ENCODE data around the gene DMXL1. TPM values are rescaled to one million over a fixed set of nuclear protein-coding genes. Genes with fewer than 3 reads are reported as not detected.
"Not testable (repeated sequence)": the region's sequence is repeated elsewhere in the genome, so short reads cannot be mapped to it uniquely, and the experiment has no call there.

The DMXL1 gene
- total RNA-seq, 2 experiments from 2014 or later, result 23.5 to 31.1 TPM

- H3K27ac Mint-ChIP-seq, result no peak overlapping the region
Observed at GRCh38 chr5:119123280-119123679, 52.4 kb downstream of the DMXL1 start.

GRCh38 chr5:119129770-119130169, 58.9 kb downstream of the DMXL1 start:
- H3K36me3 Mint-ChIP-seq (ENCODE audit: low read depth), result peaks cover 35% of the 10 kb centered on the region
- ChIA-PET CTCF (interaction anchor here (1.1 kb wide), 1 partner anchor 24 kb away, joined by 4 read pairs; no protein-coding TSS in a partner anchor), POLR2A (no interaction called here)
- no peak overlapping the region for H3K27ac Mint-ChIP-seq
- H3K4me3 Mint-ChIP-seq, result no peak overlapping the region
- DNase-seq (no peak), ATAC-seq (no peak)
- no peaks in the 10 kb centered on the region for H3K27me3 Mint-ChIP-seq
- no peaks in the 10 kb centered on the region for H3K9me3 Mint-ChIP-seq (ENCODE audit: low read depth)
- intact Hi-C loops (cut with DNase I, micrococcal nuclease), result no loop called here
- no peaks in the 10 kb centered on the region for H3K4me1 Mint-ChIP-seq

More at GRCh38 chr5:119123280-119123679, 52.4 kb downstream of the DMXL1 start:
- H3K4me1 Mint-ChIP-seq, result no peaks in the 10 kb centered on the region
- DNase-seq, result no peak
- intact Hi-C loops (cut with DNase I, micrococcal nuclease), result no loop called here
- ChIA-PET POLR2A (no interaction called here), CTCF (interaction anchor here (0.6 kb wide), 1 partner anchor 425 kb away, joined by 4 read pairs; no protein-coding TSS in a partner anchor)
- ATAC-seq, result no peak
- no peaks in the 10 kb centered on the region for H3K27me3 Mint-ChIP-seq
- H3K9me3 Mint-ChIP-seq (ENCODE audit: low read depth), result no peaks in the 10 kb centered on the region
- H3K4me3 Mint-ChIP-seq, result no peak overlapping the region
- H3K36me3 Mint-ChIP-seq (ENCODE audit: low read depth), result peaks cover 33% of the 10 kb centered on the region

DNA sequence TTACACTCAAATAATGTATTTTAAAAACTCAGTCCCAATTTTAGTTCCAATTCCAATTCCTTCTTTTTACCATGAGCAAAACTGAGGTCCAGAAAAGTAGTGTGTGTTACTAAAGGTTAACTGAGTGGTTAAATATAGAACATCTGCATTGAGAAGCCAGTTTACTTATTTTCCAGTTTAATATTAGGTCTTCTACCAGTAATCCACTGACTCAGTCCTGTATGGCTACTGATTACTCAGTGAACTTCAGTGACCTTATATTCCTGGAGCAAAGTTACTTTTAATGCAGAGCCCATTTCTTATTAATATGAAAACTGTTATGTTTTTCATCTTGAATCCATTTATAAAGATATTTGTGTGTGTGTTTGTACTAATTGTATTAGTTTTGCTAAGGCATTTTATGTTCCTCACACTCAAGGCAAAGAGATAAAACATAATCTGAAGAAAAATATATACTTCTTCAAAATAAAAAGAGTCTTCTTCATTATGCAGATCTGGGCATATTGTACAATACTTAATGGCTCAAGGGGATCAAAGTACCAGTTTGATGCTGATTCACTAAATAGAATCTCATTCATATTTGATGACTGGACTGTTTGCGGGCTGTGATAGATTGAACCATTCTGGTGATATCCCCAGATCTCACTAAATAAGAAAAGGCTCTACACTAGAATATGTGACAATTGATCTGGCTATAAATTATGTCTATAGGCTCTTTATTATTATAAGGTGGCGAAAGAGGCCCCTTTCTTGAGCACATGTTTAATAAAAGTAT, 60.8 kb downstream of the DMXL1 start:
- peaks cover 50% of the 10 kb centered on the region for H3K36me3 Mint-ChIP-seq (ENCODE audit: low read depth)
- no peak overlapping the region for H3K4me3 Mint-ChIP-seq
- ATAC-seq (no peak), DNase-seq (no peak)
- POLR2A ChIA-PET, result no interaction called here
- H3K4me1 Mint-ChIP-seq, result no peaks in the 10 kb centered on the region
- no peaks in the 10 kb centered on the region for H3K27me3 Mint-ChIP-seq
- no peak overlapping the region for H3K27ac Mint-ChIP-seq
- CTCF ChIA-PET, result no interaction called here
- intact Hi-C loops (cut with DNase I, micrococcal nuclease), result no loop called here
- H3K9me3 Mint-ChIP-seq (ENCODE audit: low read depth), result peaks cover 12% of the 10 kb centered on the region

GRCh38 chr5:119135743-119136142, 64.9 kb downstream of the DMXL1 start:
- intact Hi-C loops (cut with DNase I, micrococcal nuclease); ATAC-seq; H3K27me3 Mint-ChIP-seq; H3K4me1 Mint-ChIP-seq; H3K27ac Mint-ChIP-seq; H3K4me3 Mint-ChIP-seq; CTCF ChIA-PET; POLR2A ChIA-PET; DNase-seq: not testable (repeated sequence)
- Mint-ChIP-seq H3K9me3 (ENCODE audit: low read depth) (peaks cover 12% of the 10 kb centered on the region), H3K36me3 (ENCODE audit: low read depth) (peaks cover 52% of the 10 kb centered on the region)

DNA sequence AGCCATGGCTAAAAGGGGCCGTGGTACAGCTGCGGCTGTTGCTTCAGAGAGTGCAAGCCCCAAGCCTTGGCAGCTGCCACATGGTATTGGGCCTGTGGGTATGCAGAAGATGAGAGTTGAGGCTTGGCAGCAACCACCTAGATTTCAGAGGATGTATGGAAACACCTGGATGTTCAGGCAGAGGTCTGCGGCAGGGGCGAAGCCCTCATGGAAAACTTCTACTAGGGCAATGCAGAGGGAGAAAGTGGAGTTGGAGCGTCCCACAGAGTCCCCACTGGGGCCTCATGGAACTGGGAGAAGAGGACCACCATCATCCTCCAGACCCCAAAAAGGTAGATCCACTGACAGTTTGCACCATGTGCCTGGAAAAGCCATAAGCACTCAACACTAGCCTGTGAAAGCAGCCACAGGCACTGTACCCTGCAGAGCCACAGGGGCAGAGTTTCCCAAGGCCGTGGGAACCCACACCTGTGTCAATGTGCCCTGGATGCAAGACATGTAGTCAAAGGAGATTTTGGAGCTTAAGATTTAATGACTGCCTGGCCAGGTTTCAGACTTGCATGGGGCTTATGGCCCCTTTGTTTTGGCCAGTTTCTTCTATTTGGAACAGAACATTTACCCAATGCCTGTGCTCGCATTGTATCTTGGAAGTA, 65.9 kb downstream of the DMXL1 start:
- peaks cover 50% of the 10 kb centered on the region for H3K36me3 Mint-ChIP-seq (ENCODE audit: low read depth)
- H3K27me3 Mint-ChIP-seq, result no peaks in the 10 kb centered on the region
- CTCF ChIA-PET, result no interaction called here
- H3K4me3 Mint-ChIP-seq, result no peak overlapping the region
- peaks cover 12% of the 10 kb centered on the region for H3K9me3 Mint-ChIP-seq (ENCODE audit: low read depth)
- intact Hi-C loops (cut with DNase I, micrococcal nuclease), result no loop called here
- ATAC-seq, result no peak
- no peak for DNase-seq
- H3K27ac Mint-ChIP-seq, result no peak overlapping the region
- H3K4me1 Mint-ChIP-seq, result no peaks in the 10 kb centered on the region
- POLR2A ChIA-PET, result no interaction called here

GRCh38 chr5:119153629-119154028, 82.7 kb downstream of the DMXL1 start:
- CTCF ChIA-PET, result interaction anchor here (1.3 kb wide), 1 partner anchor 24 kb away, joined by 4 read pairs; no protein-coding TSS in a partner anchor
- Mint-ChIP-seq H3K4me1 (no peaks in the 10 kb centered on the region), H3K27me3 (no peaks in the 10 kb centered on the region), H3K27ac (no peak overlapping the region), H3K9me3 (ENCODE audit: low read depth) (peaks cover 9% of the 10 kb centered on the region), H3K36me3 (ENCODE audit: low read depth) (peaks cover 60% of the 10 kb centered on the region), H3K4me3 (no peak overlapping the region)
- DNase-seq, result no peak
- POLR2A ChIA-PET, result no interaction called here
- no peak for ATAC-seq
- intact Hi-C loops (cut with DNase I, micrococcal nuclease), result no loop called here

DNA sequence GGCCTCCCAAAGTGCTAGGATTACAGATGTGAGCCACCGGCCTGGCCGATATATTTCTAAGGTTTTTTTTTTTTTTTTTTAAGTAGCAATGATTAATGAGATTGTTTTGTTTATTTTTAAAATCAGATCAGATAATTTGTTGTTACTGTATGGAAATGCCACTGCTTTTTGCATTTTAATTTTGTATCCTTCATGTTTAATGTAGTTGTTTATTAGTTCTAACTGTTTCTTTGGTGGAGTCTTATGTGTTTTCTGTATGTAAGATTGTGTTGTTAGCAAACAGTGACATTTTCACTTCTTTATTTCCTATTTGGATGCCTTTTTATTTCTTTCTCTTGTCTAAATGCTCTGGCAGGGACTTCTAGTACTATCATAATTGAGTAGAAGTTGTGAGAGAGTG, 87.3 kb downstream of the DMXL1 start:
- Mint-ChIP-seq H3K36me3 (ENCODE audit: low read depth) (peaks cover 50% of the 10 kb centered on the region), H3K27ac (peak overlapping the region; percentile 9), H3K4me1 (no peaks in the 10 kb centered on the region), H3K9me3 (ENCODE audit: low read depth) (peaks cover 9% of the 10 kb centered on the region), H3K27me3 (no peaks in the 10 kb centered on the region), H3K4me3 (no peak overlapping the region)
- DNase-seq (no peak), ATAC-seq (no peak)
- ChIA-PET CTCF (no interaction called here), POLR2A (no interaction called here)
- intact Hi-C loops (cut with DNase I, micrococcal nuclease), result no loop called here

GRCh38 chr5:119161430-119161829, 90.5 kb downstream of the DMXL1 start:
- Mint-ChIP-seq H3K4me1 (no peaks in the 10 kb centered on the region), H3K9me3 (ENCODE audit: low read depth) (peaks cover 7% of the 10 kb centered on the region), H3K4me3 (no peak overlapping the region), H3K27ac (no peak overlapping the region), H3K27me3 (no peaks in the 10 kb centered on the region), H3K36me3 (ENCODE audit: low read depth) (peaks cover 38% of the 10 kb centered on the region)
- DNase-seq (no peak), ATAC-seq (no peak)
- ChIA-PET POLR2A (no interaction called here), CTCF (interaction anchor here (1.4 kb wide), 1 partner anchor 18 kb away, joined by 3 read pairs; no protein-coding TSS in a partner anchor)
- intact Hi-C loops (cut with DNase I, micrococcal nuclease), result no loop called here

- no peaks in the 10 kb centered on the region for H3K27me3 Mint-ChIP-seq
- ChIA-PET CTCF (interaction anchor here (0.6 kb wide), 1 partner anchor 252 kb away, joined by 3 read pairs; no protein-coding TSS in a partner anchor), POLR2A (no interaction called here)
- H3K36me3 Mint-ChIP-seq (ENCODE audit: low read depth), result peaks cover 20% of the 10 kb centered on the region
- DNase-seq (no peak), ATAC-seq (no peak)
- peaks cover 5% of the 10 kb centered on the region for H3K4me1 Mint-ChIP-seq
- no peaks in the 10 kb centered on the region for H3K9me3 Mint-ChIP-seq (ENCODE audit: low read depth)
- H3K27ac Mint-ChIP-seq, result no peak overlapping the region
- no peak overlapping the region for H3K4me3 Mint-ChIP-seq
- intact Hi-C loops (cut with DNase I, micrococcal nuclease), result no loop called here
Observed at GRCh38 chr5:119166026-119166425, 95.1 kb downstream of the DMXL1 start.

DNA sequence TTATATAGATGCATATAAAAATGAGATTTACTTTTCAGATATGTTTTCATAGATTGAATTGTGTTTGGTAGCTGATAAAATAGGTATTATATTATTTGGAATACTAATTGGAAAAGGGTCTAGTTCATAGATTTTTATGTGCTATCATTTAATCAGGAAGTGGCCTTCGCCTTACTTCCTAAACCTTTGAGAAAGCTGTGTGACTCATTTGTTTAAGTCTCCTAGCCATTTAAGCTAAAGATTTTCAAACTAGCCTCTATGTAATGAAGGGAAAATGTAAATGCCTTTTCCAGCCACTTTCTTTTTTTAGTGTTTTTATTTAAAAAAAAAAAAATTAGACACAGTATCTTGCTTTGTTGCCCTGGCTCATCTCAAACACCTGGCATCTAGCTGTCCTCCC, 97.5 kb downstream of the DMXL1 start:
- Mint-ChIP-seq H3K27ac (no peak overlapping the region), H3K4me3 (no peak overlapping the region), H3K36me3 (ENCODE audit: low read depth) (peaks cover 26% of the 10 kb centered on the region), H3K9me3 (ENCODE audit: low read depth) (no peaks in the 10 kb centered on the region), H3K27me3 (no peaks in the 10 kb centered on the region), H3K4me1 (peaks cover 5% of the 10 kb centered on the region)
- POLR2A ChIA-PET, result interaction anchor here (0.6 kb wide), 1 partner anchor 59 kb away, joined by 5 read pairs; no protein-coding TSS in a partner anchor
- no peak for ATAC-seq
- intact Hi-C loops (cut with DNase I, micrococcal nuclease), result no loop called here
- CTCF ChIA-PET, result interaction anchor here (0.8 to 1.9 kb wide), 4 partner anchors 9 to 411 kb away, joined by 3 to 7 read pairs (median 3); no protein-coding TSS in a partner anchor
- DNase-seq, result no peak

GRCh38 chr5:119171686-119172085, 100.8 kb downstream of the DMXL1 start:
- ChIA-PET CTCF (interaction anchor here (0.8 kb wide), 1 partner anchor 10 kb away, joined by 3 read pairs; no protein-coding TSS in a partner anchor), POLR2A (interaction anchor here (0.7 kb wide), 1 partner anchor 233 kb away, joined by 3 read pairs; no protein-coding TSS in a partner anchor)
- DNase-seq (no peak), ATAC-seq (no peak)
- H3K9me3 Mint-ChIP-seq (ENCODE audit: low read depth), result no peaks in the 10 kb centered on the region
- no peaks in the 10 kb centered on the region for H3K27me3 Mint-ChIP-seq
- no peak overlapping the region for H3K27ac Mint-ChIP-seq
- peaks cover 13% of the 10 kb centered on the region for H3K36me3 Mint-ChIP-seq (ENCODE audit: low read depth)
- intact Hi-C loops (cut with DNase I, micrococcal nuclease), result no loop called here
- H3K4me1 Mint-ChIP-seq, result peaks cover 5% of the 10 kb centered on the region
- H3K4me3 Mint-ChIP-seq, result no peak overlapping the region
